Memory B cell (primary cell): Measurements from ENCODE around the gene UBE2I.
A peak's percentile ranks its signal among the peaks of the same experiment; 100 is the strongest.
"Not testable (repeated sequence)": the region's sequence is repeated elsewhere in the genome, so short reads cannot be mapped to it uniquely, and the experiment has no call there.

Experiments used
- ATAC-seq: fragments of 150-1000 bp; cut with Tn5 transposase; 2 replicates; pipeline ENCODE4 v1.10.0; 2021; ENCODE audit warnings: low read depth, mild to moderate bottlenecking, moderate library complexity
- DNase-seq, 2 donors: peaks; one replicate each; pipeline ENCODE4 v3.0.0; 2022; ENCODE audit warnings: low spot score in 2 of 2
- H3K27ac Mint-ChIP-seq: one replicate; pipeline ENCODE4 v1.8.0; 2022; ENCODE audit warnings: mild to moderate bottlenecking, moderate library complexity, mixed read lengths
- H3K27me3 Mint-ChIP-seq: one replicate; pipeline ENCODE4 v1.8.0; 2022; ENCODE audit warnings: mixed read lengths
- H3K36me3 Mint-ChIP-seq: one replicate; pipeline ENCODE4 v1.8.0; 2022; ENCODE audit warnings: mild to moderate bottlenecking, mixed read lengths
- H3K4me1 Mint-ChIP-seq: one replicate; pipeline ENCODE4 v1.8.0; 2022; ENCODE audit warnings: mixed read lengths
- H3K4me3 Mint-ChIP-seq: one replicate; pipeline ENCODE4 v1.8.0; 2022; ENCODE audit warnings: mild to moderate bottlenecking, moderate library complexity, mixed read lengths
- H3K9me3 Mint-ChIP-seq: one replicate; pipeline ENCODE4 v1.8.0; 2022; ENCODE audit warnings: mixed read lengths

UBE2I gene

DNA sequence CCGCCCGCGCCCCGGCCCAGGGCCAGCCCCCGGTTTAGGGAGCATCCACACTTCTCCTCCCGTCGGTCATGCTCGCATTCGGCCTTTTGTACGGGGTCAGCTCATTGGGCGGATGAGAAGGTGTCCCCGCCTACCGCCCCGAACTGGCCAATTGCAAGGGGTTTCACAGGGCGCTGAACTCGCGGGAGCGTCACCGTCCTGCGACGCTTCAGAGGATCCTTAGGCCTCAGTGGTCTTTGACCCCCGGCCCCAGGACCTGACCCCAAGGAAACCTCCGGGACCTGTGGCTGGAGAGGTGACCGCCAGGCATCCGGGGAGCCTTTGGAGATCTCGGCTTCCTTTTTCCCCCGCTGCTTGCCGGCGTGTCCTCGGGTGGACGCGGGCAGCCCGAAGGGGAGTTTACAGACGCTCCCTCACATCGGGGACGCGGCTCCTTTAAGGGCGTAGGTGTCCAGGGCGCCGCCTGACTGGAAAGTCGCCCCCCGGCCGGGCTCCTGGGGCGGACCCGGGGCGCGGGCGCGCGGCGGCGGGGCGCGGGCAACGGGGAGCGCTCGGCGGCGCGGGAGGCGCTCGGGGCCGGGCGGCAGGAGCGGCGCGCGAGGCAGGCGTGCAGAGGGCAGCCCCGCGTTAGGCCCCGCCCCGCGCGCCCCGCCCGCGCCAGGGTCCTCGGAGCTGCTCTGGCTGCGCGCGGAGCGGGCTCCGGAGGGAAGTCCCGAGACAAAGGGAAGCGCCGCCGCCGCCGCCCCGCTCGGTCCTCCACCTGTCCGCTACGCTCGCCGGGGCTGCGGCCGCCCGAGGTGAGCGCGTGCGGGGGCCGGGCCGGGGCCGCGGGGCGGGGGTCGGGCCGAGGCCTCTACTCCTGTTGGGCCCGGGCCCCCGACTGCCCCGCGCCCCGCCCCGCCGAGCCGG, at the start of gene UBE2I:
UBE2I (plus strand) TSS at position 660 of the 909 bp plus-strand sequence. CDS start 4,395 bp downstream, outside the sequence.
- Mint-ChIP-seq H3K27me3 (no peaks in the 10 kb centered on the region), H3K9me3 (no peaks in the 10 kb centered on the region), H3K27ac (peak within 1 kb of the TSS; percentile 100), H3K36me3 (peaks cover 6% of the 10 kb centered on the region), H3K4me1 (peaks cover 36% of the 10 kb centered on the region), H3K4me3 (peak within 1 kb of the TSS; percentile 96)
- DNase-seq (peak; percentile 100), ATAC-seq (peak; percentile 64)

- Mint-ChIP-seq H3K4me3 (no peak overlapping the region), H3K27ac (no peak overlapping the region), H3K27me3 (peaks cover 13% of the 10 kb centered on the region), H3K4me1 (no peaks in the 10 kb centered on the region), H3K9me3 (peaks cover 3% of the 10 kb centered on the region), H3K36me3 (no peaks in the 10 kb centered on the region)
- ATAC-seq: no peak
- DNase-seq: no peak
Measured at GRCh38 chr16:1259760-1260068, 49.7 kb upstream of the UBE2I start.

GRCh38 chr16:1260101-1260680, 49.2 kb upstream of the UBE2I start:
- no peak overlapping the region for H3K4me3 Mint-ChIP-seq
- no peaks in the 10 kb centered on the region for H3K36me3 Mint-ChIP-seq
- DNase-seq (no peak), ATAC-seq (no peak)
- H3K27ac Mint-ChIP-seq: no peak overlapping the region
- H3K9me3 Mint-ChIP-seq: peaks cover 3% of the 10 kb centered on the region
- no peaks in the 10 kb centered on the region for H3K4me1 Mint-ChIP-seq
- peaks cover 13% of the 10 kb centered on the region for H3K27me3 Mint-ChIP-seq

GRCh38 chr16:1261131-1261892, 48.1 kb upstream of the UBE2I start:
- Mint-ChIP-seq H3K4me1 (no peaks in the 10 kb centered on the region), H3K36me3 (no peaks in the 10 kb centered on the region), H3K9me3 (peaks cover 3% of the 10 kb centered on the region), H3K27me3 (peaks cover 13% of the 10 kb centered on the region), H3K27ac (no peak overlapping the region), H3K4me3 (no peak overlapping the region)
- no peak for DNase-seq
- peak; percentile 66 for ATAC-seq

DNA sequence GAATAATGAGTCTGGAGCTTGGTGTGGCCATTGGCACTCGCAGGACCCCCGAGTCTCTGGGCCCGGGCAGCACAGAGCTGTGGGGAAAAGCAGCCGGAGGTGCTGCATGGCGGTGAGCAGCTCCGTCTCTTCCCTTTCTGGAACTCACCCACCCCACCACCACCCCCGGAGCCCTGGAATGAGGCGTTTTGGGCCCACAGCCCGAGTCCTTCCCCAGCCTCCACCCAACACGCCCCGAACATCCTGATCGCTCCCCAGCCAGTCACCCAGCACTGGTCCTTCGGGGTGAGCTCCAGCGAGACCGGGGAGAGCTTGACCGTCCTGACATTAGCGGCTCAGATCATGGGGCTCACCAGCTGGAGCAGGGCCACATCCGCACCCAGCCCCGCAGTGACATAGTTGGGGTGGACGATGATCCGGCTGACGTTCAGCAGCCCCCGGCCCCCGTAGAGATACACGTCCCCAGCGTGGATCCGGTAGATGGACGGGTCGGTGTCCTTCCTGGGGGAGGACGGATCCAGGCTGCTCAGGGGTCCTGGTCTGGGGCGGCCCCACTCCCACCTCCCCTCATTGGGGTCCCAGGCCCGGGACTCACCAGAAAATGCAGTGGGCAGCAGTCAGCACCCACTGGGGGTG, 47.1 kb upstream of the UBE2I start:
- DNase-seq (no peak), ATAC-seq (no peak)
- no peaks in the 10 kb centered on the region for H3K36me3 Mint-ChIP-seq
- no peaks in the 10 kb centered on the region for H3K4me1 Mint-ChIP-seq
- H3K4me3 Mint-ChIP-seq: no peak overlapping the region
- no peak overlapping the region for H3K27ac Mint-ChIP-seq
- H3K9me3 Mint-ChIP-seq: peaks cover 3% of the 10 kb centered on the region
- peaks cover 13% of the 10 kb centered on the region for H3K27me3 Mint-ChIP-seq

- ATAC-seq: no peak
- no peak overlapping the region for H3K27ac Mint-ChIP-seq
- H3K27me3 Mint-ChIP-seq: peaks cover 13% of the 10 kb centered on the region
- peaks cover 3% of the 10 kb centered on the region for H3K9me3 Mint-ChIP-seq
- no peak overlapping the region for H3K4me3 Mint-ChIP-seq
- H3K4me1 Mint-ChIP-seq: no peaks in the 10 kb centered on the region
- DNase-seq: no peak
- H3K36me3 Mint-ChIP-seq: no peaks in the 10 kb centered on the region
Measured at GRCh38 chr16:1262846-1263221, 46.6 kb upstream of the UBE2I start.

GRCh38 chr16:1263591-1264344, 45.7 kb upstream of the UBE2I start:
- Mint-ChIP-seq H3K4me3 (no peak overlapping the region), H3K36me3 (no peaks in the 10 kb centered on the region), H3K4me1 (no peaks in the 10 kb centered on the region), H3K27me3 (peaks cover 11% of the 10 kb centered on the region), H3K27ac (no peak overlapping the region), H3K9me3 (peaks cover 3% of the 10 kb centered on the region)
- ATAC-seq: no peak
- DNase-seq: no peak

GRCh38 chr16:1264345-1265089, 44.9 kb upstream of the UBE2I start:
- Mint-ChIP-seq H3K27ac (no peak overlapping the region), H3K36me3 (no peaks in the 10 kb centered on the region), H3K4me1 (no peaks in the 10 kb centered on the region), H3K4me3 (no peak overlapping the region), H3K9me3 (peaks cover 3% of the 10 kb centered on the region), H3K27me3 (peaks cover 10% of the 10 kb centered on the region)
- ATAC-seq (no peak), DNase-seq (no peak)

DNA sequence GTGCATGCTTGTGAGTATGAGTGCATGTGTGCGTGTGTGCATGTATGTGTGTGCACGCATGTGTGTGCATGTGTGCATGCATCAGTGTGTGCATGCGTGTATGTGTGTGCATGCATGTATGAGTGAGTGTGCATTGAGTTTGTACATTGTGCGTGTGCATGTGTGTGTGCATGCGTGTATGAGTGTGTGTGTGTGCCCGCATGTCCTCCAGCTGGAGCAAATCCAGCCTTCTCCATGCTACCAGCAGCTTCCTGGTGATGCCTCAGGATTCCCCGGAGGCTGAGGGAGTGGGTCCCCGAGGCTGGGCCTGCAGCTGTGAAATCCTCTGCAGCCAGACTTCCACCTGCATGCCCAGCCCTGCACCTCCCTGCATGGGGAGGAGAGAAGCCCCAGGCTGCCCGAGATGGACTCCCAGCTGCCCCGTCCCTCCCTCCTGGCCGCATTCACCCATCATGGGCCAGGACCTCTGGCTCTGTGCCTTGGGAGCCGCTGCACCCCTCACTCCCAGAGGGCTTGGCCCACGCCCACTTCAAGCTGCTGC, 44.3 kb upstream of the UBE2I start:
- Mint-ChIP-seq H3K27ac (no peak overlapping the region), H3K9me3 (peaks cover 3% of the 10 kb centered on the region), H3K4me1 (no peaks in the 10 kb centered on the region), H3K27me3 (peaks cover 13% of the 10 kb centered on the region), H3K36me3 (no peaks in the 10 kb centered on the region), H3K4me3 (no peak overlapping the region)
- ATAC-seq (no peak), DNase-seq (no peak)

DNA sequence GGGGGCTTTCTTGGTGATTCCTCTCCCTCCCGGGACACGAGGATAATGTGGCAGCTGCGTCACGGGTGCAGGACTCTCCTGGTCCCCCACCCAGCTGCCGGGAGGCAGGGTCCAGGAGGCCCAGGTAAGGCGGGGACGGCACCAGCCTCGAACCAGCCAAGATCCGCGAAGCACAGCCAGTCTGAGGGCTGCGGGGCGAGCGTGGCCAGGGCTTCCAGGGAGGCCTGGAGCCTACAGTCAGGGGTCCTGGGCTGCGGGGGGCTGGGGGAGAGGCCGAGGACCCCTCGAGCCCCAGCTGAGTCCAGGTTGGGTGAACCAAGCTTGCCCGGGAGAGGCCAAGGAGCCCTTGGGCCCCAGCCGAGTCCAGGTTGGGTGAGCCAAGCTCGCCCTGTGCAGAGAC, 43.6 kb upstream of the UBE2I start:
- no peak overlapping the region for H3K27ac Mint-ChIP-seq
- H3K4me1 Mint-ChIP-seq: no peaks in the 10 kb centered on the region
- ATAC-seq (no peak), DNase-seq (no peak)
- peaks cover 9% of the 10 kb centered on the region for H3K27me3 Mint-ChIP-seq
- no peak overlapping the region for H3K4me3 Mint-ChIP-seq
- peaks cover 3% of the 10 kb centered on the region for H3K9me3 Mint-ChIP-seq
- no peaks in the 10 kb centered on the region for H3K36me3 Mint-ChIP-seq

DNA sequence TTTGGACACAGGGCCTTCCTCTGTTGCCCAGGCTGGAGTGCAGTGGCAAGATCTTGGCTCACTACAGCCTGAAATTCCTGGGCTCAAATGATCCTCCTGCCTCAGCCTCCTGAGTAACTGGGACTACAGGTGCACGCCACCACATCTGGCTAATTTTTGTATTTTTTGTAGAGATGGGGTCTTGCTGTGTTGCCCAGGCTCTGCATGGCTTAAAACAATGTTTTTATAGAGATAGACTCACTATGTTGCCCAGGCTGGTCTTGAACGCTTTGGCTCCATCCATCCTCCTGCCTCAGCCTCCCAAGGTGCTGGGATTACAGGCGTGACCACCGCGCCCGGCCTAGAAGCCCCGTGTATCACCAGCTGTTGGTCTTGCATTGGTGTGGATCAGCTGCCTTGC, 40.0 kb upstream of the UBE2I start:
- H3K27ac Mint-ChIP-seq, ATAC-seq, H3K9me3 Mint-ChIP-seq, DNase-seq, H3K4me3 Mint-ChIP-seq, H3K4me1 Mint-ChIP-seq, H3K36me3 Mint-ChIP-seq: not testable (repeated sequence)
- peaks cover 19% of the 10 kb centered on the region for H3K27me3 Mint-ChIP-seq

DNA sequence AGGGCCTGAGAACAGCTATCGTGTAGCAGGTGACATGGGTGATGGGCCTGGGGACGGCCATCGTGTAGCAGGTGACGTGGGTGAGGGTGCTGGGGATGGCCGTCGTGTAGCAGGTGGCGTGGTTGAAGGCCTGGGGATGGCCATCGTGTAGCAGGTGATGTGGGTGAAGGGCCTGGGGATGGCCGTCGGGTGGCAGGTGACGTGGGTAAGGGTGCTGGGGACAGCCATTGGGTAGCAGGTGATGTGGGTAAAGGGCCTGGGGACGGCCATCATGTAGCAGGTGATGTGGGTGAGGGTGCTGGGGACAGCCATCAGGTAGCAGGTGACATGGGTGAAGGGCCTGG, 38.1 kb upstream of the UBE2I start:
- H3K36me3 Mint-ChIP-seq: no peaks in the 10 kb centered on the region
- peaks cover 24% of the 10 kb centered on the region for H3K27me3 Mint-ChIP-seq
- H3K4me3 Mint-ChIP-seq: no peak overlapping the region
- DNase-seq (no peak), ATAC-seq (no peak)
- H3K4me1 Mint-ChIP-seq: peaks cover 5% of the 10 kb centered on the region
- H3K27ac Mint-ChIP-seq: no peak overlapping the region
- H3K9me3 Mint-ChIP-seq: no peaks in the 10 kb centered on the region
